SK-MEL-5 (cell line): ENCODE measurements around the gene JRKL. TPM values are rescaled to one million over a fixed set of nuclear protein-coding genes. Genes with fewer than 3 reads are reported as not detected.
"Not testable (repeated sequence)": the region's sequence is repeated elsewhere in the genome, so short reads cannot be mapped to it uniquely, and the experiment has no call there.

Experiments used
- DNase-seq: peaks from one replicate; pipeline ENCODE4 v3.0.0-alpha.2; 2016; ENCODE audit warnings: low read depth, low spot score
- in situ Hi-C: cut with HindIII; loops from 2 replicates; pipeline ENCODE4 v1.10.0; 2016; ENCODE audit warnings: low sequenced_read_pairs, high pct_unique_total_duplicates, low pct_unique_long_range_greater_than_20kb
- small RNA-seq, 2 experiments: library from RNA; depleted of rRNA; stranded (forward); fragments of <200 nt; gene quantifications; one replicate each; pipeline ENCODE3, GENCODE V24; 2014
- total RNA-seq: library from RNA; depleted of rRNA; stranded (reverse); fragments of >200 nt; shearing (Covaris generic); gene quantifications from 2 replicates; pipeline ENCODE4 v1.2.3, GENCODE V29; 2014; rRNA removed

JRKL gene
- total RNA-seq, 1 experiment from 2014 or later = 4.9 TPM

DNA sequence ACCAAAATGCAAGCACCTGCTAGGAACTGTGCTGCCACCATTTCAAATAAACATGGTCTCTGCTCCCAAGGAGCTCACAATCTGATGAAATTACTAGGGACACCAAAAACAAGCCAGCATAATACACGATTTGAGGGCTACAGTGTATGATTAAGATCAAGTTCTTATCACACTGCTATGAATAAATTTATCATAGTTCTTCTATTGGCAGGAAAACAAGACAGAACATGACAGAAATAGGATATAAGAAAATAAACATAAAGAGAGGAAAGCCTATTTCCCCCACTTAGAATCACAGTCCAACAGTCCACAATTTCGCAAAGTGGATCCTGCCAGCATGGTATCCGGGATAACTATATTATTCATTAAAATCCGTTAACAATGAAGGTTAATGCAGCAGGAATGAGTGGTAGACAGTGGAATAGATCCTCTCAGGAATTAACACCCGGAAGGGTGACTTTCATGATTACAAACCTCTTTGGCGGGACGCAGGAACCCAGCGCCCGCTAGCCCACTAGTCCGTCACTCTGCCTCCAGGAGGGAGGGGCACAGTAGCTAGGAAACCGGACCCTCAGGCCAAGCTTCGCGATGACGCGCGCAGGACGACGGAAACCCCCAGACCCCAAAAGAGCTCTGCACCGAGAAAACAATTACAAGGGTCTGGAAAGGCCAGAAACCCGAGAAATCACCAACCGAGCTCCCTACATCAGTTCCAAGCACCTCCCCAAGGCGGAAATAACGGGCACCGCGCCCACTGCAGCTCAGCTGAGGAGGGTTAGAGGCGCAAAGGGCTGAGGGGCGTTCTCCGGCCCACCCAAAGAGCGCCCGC lies 708 bp upstream of the JRKL start:
- in situ Hi-C loops = no loop called here

DNA sequence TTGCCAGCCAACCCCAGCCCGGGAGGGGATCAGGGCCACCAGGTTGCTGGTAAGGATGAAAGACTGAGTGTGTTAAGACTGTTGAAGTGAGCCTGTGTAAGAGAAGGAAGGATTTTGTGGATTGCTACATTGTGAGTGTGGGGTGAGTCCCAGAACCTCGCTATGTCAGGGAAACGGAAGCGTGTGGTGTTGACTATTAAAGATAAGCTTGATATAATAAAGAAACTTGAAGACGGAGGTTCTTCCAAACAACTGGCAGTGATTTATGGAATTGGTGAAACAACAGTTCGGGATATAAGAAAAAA lies 627 bp downstream of the JRKL start:
- in situ Hi-C loops = no loop called here
- DNase-seq = no peak

More for the DNA sequence above, 708 bp upstream of the JRKL start:
- DNase-seq = no peak

DNA sequence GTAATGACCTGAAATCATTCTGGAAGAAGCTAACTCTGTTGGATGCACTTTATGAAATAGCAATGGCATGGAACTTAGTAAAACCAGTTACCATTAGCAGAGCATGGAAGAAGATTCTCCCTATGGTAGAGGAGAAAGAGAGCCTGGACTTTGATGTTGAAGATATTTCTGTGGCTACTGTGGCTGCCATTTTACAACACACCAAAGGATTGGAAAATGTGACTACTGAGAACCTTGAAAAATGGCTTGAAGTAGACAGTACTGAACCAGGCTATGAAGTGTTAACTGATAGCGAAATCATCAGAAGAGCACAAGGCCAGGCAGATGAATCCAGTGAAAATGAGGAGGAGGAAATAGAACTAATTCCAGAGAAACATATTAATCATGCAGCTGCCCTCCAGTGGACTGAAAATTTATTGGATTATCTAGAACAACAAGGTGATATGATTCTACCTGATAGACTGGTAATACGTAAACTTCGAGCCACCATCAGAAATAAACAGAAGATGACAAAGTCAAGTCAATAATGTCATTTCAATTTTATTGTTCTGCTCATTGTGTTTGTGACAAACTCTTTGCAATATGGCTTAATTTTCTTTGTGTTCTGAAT lies 2.0 kb downstream of the JRKL start:
- DNase-seq = no peak
- in situ Hi-C loops = no loop called here

DNA sequence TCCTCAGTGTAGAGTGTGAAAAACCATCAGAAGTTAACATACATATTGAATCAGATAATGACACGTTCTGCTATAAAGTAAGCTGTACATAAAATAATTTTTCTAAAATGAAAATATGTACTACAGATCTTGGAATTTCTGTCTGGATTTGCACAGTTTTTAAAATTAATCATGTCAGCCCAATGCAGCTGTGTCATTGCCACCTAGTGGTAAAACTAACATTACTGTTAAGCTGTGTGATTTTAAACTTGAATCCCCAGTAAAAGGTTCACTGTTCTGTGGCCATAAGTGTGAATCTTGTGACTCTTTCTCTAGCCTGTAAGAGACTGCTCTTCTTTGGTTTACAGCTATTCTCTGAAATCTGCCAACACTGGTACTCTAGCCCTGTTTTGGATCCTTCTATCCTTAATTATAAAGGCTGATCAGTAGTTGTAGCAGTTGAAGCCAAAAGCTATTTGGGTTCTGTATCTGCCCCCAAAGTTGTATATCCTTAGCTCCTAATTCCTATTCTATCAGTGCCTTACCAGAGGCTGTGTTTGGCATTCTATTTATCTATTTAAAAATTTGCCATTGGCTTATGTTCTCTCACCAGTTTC lies 4.0 kb downstream of the JRKL start:
- in situ Hi-C loops = no loop called here
- peak; percentile 79 for DNase-seq

DNA sequence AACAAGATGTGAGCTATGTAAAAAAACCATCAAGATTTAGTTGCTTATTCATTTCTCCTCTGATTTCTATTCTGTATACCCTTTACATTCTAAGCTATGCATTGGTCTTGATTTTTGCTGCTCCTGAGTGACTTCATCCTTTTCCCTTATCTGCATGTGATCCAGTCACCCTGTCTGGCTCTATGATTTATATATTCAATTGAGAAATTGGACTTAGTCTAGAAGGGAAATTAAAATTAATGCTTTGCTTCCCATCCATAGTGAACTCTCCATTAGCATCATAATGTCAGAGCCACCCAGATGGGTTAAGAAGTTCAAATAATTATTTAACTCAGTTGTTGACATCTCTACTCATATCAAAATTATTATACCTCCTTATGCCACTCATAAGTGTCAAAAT lies 5.0 kb downstream of the JRKL start:
- DNase-seq = no peak
- in situ Hi-C loops = no loop called here

DNA sequence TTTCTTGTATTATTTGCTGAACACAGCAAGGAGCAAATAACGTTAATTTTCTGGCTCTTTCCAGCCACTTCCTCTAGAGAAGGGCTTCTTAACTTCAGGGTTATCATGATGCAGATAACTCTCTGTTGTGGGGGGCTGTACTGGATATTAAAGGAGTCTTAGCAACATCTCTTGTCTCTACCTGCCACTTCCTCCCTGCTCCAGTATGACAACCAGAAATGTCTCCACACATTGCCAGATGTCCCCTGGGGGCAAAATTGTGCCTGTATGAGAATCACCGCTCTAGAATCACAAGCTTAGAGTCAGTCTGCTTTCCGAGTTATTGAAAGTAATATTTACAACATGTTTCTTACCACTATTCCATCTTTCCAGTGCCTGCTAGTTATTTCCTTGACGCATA lies 6.8 kb downstream of the JRKL start:
- DNase-seq = no peak
- in situ Hi-C loops = no loop called here

DNA sequence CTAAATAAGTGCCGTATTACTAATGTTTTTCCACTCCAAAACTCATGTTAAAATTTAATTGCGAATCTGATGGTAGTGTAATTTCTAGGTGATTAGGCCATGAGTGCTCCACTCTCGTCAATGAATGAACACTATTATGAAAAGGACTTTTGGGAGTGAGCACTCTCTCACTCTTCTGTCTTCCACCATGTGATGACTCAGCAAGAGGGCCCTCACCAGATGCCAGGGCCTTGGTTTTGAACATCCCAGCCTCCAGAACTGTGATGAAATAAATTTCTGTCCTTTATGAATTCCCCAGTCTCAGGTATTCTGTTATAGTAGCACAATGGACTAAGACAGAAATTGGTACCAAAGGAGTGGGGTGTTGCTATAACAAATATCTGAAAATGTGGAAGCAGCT lies 8.1 kb downstream of the JRKL start:
- DNase-seq = no peak
- in situ Hi-C loops = no loop called here

DNA sequence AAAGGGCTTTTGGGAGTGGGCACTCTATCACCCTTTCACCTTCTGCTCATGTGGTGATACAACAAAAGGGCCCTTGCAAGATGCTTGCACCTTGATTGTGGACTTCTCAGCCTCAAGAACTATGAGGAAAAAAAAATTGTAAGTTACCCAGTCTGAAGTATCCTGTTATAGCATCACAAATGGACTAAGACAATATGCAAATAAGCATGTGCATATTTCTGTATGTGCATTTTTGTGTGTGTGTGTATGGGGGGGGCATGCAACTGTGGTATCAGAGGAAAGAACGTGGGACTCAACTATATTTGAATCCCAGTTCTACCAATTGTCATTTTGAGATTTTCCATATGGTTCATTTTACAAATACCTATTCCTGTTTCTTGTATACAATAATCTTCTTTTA lies 10.9 kb downstream of the JRKL start:
- no peak for DNase-seq
- in situ Hi-C loops = no loop called here

DNA sequence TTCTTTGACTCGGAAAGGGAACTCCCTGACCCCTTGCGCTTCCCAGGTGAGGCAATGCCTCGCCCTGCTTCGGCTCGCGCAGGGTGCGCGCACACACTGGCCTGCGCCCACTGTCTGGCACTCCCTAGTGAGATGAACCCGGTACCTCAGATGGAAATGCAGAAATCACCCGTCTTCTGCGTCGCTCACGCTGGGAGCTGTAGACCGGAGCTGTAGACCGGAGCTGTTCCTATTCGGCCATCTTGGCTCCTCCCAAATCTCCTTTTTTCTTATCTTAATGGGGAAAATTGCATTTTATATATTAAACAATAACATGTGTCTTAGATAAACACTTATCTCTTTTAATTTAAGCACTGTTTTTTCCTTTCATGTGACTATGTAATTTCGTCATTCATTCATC lies 21.6 kb downstream of the JRKL start:
- in situ Hi-C loops = not testable (repeated sequence)

DNA sequence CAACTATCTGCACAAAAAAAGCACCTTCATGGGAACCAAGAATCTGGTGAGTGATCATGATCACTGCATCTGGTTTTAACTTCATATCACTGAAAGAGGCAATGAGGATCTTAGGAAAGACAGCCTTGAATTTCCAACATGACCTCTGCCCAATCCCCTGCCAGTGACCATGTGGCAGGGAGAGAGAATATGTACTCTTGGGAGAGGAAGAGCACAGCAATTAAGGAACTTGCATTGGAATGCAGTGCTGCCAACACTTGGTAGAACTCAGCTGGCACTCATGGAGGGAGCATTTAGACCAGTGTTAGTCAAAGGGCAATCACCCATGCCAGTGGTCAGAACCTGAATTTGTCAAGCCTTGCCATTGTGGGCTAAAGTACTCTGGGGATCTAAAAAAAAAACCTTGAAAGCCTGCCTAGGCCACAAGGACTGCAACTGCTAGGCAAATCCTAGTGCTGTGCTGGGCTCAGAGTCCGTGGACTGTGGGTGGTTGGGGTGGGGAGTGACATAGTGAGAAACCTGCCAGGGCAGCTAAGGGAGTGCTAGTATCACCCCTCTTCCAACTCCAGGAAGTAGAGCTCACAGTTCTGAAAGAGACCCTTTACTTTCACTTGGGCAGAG lies 23.1 kb downstream of the JRKL start:
- in situ Hi-C loops = no loop called here
- DNase-seq = no peak

More for the DNA sequence above, 21.6 kb downstream of the JRKL start:
- not testable (repeated sequence) for DNase-seq

DNA sequence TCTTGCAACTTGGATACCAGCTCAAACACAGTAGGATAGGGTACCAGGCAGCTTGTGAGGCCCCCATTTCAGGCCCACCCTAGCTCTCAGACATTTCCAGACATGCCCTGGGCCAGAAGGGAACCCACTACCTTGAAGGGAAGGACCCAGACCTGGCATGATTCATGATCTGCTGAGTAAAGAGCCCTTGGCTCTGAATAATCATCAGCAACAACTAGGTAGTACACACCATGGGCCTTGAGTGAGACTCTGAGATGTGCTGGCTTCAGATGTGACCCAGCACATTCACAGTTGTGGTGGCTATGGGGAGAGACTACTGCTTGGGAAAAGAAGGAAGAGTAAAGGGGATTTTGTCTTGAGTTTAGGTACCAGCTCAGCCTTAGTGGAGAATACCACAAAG lies 23.6 kb downstream of the JRKL start:
- DNase-seq = no peak
- in situ Hi-C loops = no loop called here

DNA sequence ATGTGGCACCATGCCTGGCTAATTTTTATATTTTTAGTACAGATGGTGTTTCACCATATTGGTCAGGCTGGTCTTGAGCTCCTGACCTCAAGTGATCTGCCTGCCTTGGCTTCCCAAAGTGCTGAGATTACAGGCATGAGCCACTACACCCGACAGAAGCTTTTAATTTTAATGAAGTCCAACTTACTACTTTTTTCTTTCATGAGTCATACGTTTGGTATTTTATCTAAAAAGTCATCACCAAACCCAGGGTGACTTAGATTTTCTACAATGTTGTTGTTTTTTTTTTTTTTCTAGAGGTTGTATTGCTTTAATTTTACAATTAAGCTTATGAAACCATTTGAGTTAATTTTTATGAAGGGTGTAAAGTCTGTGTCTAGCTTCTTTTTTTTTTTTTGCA lies 34.9 kb downstream of the JRKL start:
- no peak for DNase-seq
- in situ Hi-C loops = no loop called here

DNA sequence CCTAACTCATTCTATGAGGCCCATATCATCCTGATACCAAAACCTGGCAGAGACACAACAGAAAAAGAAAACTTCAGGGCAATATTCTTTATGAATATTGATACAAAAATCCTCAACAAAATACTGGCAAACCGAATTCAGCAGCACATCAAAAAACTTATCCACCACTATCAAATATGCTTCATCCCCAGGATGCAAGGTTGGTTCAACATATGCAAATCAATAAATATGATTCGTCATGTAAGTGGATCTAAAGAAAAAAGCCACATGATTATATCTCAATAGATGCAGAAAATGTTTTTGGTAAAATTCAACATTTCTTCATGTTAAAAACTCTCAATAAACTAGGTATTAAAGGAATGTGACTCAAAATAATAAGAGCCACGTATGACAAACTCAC lies 40.9 kb downstream of the JRKL start:
- DNase-seq = no peak
- in situ Hi-C loops = no loop called here

DNA sequence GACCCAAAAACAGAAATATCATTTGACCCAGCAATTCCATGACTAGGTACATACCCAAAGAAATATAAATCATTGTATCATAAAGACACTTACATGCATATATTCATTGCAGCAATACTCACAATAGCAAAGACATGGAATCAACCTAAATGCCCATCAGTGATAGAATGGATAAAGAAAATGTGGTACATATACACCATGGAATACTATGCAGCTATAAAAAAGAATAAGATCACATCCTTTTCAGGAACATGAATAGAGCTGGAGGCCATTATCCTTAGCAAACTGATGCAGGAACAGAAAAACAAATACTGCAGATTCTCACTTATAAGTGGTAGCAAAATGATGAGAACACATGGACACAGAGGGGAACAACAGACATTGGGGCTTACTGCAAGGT lies 42.8 kb downstream of the JRKL start:
- DNase-seq, in situ Hi-C loops: not testable (repeated sequence)

Small RNA genes lying within 50 kb of the gene (small RNA-seq; reads per million reads assigned to genes)
- 0 reads per million in 2 experiments for gene MIR1260B

Other genes with a start within 250 kb of the JRKL start
- gene MAML2, start 46.8 kb upstream of the JRKL start, total RNA-seq = 3.5 and 5.5 TPM in 2 replicates
- gene CCDC82, start 101 bp upstream of the JRKL start, total RNA-seq = 10.6 and 13.4 TPM in 2 replicates